HG02970 (cell line): ENCODE data around the gene HABP4.

Source experiments
- ATAC-seq: cut with Tn5 transposase; IDR thresholded peaks from one replicate; pipeline ENCODE4 v1.9.1; 2021; ENCODE audit warnings: mild to moderate bottlenecking, moderate library complexity, moderate number of reproducible peaks; ENCODE audit not compliant: unreplicated experiment, low FRiP score

HABP4 gene

DNA sequence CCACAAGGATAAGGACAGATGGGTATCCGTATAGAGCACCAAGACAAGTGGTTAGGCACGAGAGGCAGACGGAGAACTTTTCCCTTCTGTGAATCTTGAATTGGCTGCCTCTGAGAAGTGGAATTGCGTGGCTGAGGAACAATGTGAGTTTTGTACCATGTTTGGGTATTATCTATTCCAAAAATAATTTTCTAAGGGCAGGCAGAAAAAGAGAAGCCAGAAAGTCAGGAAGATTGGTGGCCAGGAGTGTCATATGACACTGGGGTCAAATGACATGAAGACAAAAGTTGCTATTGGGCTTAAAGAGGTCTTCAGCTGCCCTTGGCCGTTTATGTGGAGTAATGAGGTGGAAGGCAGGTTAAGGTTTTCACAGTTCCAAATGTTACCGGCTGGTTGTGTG, 14.5 kb downstream of the HABP4 start:
- no peak for ATAC-seq

DNA sequence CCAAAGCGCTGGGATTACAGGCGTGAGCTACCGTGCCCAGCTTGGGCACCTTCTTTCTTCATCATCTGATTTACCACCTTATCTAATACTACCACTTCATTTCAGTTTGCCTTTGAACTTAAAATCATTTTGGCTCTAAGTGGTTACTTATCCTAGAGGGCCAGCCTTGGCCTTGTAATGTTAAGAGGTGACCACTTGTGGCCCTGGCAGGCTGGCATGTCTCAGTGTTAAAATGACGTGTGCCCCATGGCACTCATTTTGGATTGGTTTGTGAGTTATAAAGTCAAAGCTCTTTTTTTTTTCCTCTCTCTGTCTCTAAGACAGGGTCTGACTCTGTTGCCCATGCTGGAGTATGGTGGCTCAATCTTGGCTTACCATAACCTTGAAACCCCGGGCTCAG, 17.8 kb downstream of the HABP4 start:
- no peak for ATAC-seq

DNA sequence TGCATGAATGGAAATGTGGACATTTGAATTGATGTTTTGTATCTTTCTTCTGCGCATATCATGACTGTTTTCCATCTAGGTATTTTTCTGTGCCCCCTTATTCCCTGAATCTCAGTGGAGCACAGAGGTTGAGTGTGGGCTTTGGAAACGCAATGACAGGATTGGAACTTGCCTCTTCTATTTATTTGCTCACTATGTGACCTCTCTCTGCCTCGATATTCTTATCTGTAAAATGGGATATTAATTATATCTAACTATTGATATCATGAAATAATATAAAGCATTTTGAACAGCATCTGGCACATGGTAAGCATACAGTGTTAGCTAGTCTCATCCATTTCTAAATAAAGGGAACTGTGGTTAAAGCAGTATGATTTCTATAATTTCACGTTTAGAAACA, 26.0 kb downstream of the HABP4 start:
- ATAC-seq, result no peak

GRCh38 chr9:96476591-96476990, 26.6 kb downstream of the HABP4 start:
- ATAC-seq, result no peak

DNA sequence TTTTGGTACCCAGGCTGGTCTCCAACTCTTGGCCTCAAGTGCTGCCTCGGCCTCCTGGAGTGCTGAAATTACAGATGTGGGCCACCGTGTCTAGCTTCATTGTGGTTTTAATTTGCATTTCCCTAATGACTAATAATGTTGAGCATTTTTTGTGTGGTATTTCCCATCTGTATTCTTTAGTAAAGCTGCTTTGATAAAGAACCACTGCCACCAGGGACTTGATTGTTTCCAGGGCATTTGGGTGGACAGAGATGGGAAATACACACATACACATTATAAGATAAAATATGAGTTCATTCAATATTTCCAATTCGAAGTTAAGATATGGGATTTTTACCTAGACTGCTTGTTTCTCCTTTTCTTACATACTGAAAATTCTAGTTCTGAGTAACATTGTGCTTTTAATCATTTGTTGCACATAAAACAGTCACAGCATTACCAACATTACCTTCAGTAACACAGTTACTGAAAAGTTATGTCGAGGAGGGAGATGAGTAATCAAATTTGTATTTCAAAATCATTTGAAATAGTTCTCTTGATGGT, 28.9 kb downstream of the HABP4 start:
- ATAC-seq, result peak; percentile 72

- no peak for ATAC-seq
These were observed 30.8 kb downstream of the HABP4 start for GRCh38 chr9:96480736-96481135.

- no peak for ATAC-seq
These were observed 32.5 kb downstream of the HABP4 start for GRCh38 chr9:96482476-96482875.

GRCh38 chr9:96483197-96483596, 33.2 kb downstream of the HABP4 start:
- no peak for ATAC-seq

DNA sequence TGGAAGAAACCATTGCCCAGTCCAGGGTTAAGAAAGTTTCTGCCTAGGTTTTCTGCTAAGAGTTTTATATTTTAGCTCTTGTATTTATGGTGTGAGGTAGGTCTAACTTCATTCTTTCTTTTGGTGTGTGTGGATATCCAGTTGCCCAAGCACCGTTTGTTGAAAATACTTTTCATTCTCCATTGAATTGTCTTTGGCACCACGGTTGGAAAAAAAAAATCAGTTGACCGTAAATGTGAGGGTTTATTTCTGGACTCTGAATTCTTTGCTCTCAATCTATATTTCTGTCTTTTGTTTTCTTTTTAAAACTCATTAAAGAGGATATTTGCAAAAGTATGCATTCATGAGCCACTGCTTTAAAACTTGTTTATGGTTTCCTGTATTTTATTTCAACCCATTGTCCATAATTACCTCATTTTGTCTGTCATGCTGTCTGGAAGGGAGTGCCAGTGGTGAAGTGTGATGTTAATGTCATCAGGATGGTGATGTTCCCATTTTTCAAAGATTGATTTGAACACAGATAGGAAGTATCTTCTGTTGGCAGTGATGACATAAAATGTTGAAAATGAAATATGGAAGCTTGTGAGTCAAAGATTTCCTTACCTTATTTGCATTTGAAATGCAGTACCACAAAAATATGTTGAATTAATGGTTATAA, 33.9 kb downstream of the HABP4 start:
- no peak for ATAC-seq

DNA sequence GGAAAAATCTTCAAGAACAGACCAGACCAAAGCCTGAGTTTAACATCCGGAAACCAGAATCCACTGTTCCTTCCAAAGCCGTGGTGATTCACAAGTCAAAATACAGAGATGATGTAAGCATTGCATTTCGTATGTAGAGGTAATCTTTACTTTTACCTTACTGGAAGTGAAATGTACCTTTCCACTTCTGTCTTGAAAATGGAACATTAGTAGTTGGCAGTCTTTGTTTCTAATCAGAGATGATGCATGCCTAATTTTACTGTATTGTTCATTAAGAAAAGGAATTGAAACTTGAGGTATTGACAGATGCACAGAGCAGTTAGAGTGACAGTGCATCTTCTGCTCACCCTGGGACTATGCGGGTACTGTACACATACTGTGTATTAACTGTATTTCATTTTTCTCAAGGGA, 34.6 kb downstream of the HABP4 start:
- peak; percentile 81 for ATAC-seq

DNA sequence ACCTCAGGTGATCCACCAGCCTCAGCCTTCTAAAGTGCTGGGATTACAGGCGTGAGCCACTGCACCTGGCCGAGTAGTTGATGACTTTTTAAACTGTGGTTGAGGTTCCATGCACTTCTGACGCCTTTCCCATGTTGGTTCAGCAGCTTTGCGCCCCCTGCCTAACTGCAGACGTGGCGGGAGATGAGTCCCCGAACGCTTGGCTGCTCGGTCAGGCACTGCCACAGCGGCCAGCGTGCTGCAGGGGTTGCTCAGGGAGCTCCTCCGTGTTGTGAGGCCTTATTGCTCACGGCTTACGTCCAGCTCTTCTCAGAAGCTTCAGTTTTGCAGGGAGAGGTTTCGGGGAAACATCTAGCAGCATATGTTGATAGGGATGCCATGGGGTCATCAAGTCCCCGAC, 35.3 kb downstream of the HABP4 start:
- no peak for ATAC-seq

GRCh38 chr9:96486386-96487028, 36.5 kb downstream of the HABP4 start:
- ATAC-seq, result no peak

DNA sequence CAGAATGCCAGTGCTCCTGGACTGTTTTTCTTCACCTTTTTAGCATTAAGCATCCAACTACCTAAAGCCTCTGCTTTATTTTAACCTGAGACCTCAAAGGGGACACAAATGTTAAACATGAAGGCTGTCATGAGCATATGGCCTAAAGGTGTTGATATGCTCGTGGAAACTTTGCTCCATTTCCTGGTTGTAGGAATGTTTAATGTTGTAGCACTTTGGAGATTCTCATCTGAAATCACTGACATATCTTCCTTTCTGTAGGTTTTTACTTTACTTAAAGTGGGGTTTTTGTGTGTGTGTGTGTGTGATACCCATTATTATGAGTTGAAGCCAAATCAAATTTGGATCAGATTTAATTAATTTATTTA, 37.0 kb downstream of the HABP4 start:
- ATAC-seq, result no peak

DNA sequence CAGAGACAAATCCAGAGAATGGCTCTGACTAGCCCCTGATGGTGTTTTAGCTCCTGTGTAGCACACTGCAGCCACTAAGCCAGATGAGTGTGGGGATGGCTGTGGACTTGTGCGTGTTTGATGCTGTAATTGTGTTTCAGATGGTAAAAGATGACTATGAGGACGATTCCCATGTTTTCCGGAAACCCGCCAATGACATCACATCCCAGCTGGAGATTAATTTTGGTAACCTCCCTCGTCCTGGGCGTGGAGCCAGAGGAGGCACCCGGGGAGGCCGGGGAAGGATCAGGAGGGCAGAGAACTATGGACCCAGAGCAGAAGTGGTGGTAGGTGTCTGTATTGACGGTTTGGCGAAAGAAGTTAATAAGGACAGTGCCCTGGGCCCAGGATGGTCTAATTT, 38.0 kb downstream of the HABP4 start:
- no peak for ATAC-seq

DNA sequence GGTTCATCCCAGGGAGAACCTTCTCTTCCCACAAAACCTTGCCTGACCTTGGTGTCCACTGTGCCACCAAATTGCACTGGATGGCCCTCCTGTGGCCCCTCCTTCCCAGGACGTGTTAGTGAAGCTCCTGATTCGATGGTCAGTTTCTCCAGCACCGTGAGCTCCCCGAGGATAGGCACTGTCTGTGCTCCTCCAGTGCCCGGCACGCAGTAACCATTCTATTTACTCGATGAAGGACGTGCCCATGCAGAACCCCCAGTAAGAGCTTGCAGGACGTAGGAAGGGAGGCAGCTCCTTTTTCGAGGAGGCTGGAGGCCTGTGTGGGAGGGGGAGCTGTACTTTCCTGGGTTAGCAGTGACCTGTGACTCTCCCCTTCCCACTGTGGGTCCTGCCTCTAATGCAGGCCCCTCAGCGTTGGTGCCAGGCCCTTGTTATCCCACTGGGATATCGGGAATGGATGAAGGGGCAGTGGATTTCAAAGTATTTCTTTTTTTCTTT, 39.6 kb downstream of the HABP4 start:
- ATAC-seq, result no peak

DNA sequence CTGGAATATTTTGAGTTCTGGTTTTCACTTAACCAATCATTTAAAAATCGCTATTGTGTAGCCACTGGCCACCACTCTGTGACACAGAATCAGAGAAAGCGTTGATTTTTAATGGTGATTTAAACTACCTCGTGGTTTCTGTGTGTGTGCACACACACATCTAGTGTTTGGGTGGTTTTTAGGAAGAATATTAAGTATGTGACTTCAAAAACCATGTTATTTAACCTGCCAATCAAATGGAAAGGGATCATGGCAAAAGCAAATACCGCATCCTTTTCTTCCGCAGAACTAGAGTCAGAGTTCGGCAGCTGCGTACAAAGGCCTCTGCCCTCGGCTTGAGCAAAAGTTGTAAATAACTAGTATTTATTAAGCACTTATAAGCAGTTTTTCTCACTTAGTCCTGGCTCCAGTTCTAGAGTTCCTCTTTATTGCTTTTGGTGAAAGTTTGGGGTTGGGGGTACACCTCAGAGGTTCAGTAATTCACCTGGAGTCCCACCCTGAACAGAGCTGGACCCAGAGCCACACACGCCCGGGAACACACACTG, 40.6 kb downstream of the HABP4 start:
- no peak for ATAC-seq

DNA sequence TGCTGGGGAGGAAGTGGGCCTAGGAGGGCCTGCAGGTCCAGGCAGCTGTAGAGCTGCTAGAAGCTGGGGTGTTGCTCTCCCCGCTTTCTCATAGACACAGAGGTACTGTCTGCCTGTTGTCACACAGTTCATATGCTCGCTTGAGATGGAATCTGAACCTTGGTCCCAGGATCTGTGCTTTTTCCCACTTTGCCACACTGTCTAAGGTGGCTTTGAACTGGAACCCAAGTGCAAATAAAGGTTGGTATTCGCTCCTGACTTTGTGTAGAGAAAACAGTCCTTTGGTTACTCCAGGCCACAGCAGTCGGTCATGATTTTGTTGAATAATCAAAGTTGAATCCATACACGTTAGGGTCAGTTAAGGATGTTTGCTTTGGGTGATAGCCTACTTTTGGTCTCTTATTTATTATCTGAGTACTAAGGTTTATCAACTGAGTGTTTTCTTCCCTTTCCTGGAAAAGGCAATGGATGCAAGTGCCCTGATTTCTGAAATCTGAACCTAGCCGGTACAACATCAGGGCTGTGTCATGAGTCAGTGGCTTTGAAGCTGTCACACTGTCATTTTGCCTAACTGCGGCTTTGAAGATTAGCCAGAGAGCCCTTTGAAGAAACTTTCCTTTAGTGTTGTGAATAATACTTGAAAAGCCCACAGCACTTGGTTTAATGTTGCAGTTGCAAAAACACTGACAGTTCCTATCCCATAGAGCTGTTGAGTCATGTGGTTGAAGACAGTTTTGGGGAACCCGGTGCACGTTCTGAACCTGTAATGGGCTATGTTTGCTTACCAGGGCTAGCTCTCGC, 41.3 kb downstream of the HABP4 start:
- ATAC-seq, result no peak

DNA sequence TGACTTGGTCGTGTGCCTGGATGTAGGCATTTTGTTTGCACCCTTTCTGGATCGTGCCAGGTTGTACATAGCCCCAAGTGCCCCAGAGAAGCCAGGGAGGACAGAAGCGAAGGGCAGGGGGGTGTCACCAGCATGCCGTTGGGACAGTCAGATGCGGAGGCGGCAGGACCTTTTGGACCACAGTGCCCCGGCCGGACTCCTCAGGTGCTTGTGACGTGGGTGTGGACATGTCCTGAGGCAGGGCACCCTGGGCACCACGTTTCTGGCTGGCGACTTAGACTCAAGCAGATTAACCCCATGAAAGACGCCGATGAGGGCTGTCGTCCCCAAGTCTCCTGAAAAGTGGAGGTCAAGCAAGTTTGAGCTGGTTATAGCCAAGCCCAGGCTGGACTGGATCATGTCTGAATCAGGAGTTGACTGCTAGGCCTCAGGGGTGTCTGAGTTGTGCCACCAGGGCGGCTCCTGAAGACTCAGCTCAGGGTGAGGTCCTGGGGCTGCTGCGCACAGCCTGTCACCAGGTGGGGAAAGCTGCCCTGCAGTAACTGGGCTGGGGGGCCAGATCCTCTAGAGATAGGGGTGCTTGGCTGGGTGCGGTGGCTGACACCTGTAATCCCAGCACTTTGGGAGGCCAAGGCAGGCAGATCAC, 42.0 kb downstream of the HABP4 start:
- no peak for ATAC-seq

- ATAC-seq, result no peak
These were observed 43.1 kb downstream of the HABP4 start for GRCh38 chr9:96492993-96493531.

GRCh38 chr9:96493757-96494156, 43.8 kb downstream of the HABP4 start:
- no peak for ATAC-seq
